ENCODE results near the gene DENND1C. TPM values are rescaled to one million over a fixed set of nuclear protein-coding genes. Genes with fewer than 3 reads are reported as not detected.

DENND1C gene
- total RNA-seq: 0.29 TPM in 1 of 2 replicates, not detected in the other

DNA sequence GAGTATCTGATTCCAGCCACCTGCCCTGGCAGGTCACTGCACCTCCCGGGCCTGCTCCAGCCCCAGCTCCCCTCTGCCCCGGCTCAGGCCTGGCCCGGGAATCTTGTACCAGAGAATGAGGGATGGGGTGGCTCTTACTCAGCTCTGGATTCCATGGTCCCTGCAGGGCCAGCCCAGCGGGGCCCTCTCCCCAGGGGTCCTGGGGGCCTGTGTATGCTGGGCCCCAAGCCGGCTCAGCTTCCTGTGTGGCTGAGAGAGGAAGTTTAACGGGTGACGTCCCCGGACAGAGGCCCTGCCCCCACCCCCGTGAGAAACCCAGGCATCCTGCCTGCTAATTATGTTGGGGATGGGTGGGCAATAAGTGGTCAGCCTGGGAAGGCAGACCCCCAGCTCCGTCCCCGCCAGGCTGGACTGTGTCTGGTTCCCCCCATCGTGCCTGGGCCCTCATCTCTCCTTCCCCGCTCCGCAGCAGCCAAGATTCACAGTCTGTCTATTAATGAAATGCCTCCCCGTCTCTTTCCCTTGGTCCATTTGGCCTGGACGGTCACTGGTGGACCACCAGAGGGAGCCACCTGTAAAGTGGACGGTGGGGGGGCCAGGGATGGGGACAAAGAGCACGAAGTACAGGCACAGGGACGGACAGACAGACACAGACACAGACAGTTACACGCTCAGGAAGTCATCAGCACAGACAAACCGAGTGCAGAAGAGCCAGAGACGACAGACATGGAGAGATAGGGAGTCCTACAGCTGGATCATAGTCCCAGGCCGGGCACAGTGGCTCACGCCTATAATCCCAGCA, at the start of gene DENND1C:
Gene DENND1C, minus strand, starts transcription at position 247 of the 802 bp plus-strand sequence. Its CDS starts 92 bp downstream, at position 155.

DNA sequence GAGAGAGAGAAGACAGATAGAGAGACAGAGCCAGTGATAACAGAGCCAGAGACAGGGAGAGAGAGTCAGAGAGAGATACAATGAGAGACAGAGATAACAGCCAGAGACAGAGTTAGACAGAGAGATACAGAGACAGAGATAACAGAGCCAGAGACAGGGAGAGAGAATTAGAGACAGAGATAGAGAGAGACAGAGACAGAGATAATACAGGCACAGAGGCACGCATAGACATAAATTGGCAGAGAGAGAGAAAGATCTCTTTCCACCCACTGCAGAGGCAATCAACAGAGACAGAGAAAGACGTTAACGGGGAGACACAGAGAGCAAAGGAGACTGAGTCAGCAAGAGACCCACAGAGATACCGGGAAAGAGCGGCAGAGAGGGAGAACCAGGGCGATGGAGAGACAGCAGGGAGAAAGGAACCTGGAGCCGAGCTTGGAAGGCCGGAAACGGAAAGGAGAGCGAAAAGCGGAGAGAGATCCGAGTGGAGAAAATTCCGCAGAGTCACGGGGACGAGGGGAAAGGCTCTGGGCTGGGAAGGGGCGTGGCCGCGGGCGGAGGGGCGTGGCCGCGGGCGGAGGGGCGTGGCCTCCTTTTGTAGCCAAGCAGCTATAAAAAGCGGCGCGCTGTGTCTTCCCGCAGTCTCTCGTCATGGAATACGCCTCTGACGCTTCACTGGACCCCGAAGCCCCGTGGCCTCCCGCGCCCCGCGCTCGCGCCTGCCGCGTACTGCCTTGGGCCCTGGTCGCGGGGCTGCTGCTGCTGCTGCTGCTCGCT, 49.0 kb upstream of the DENND1C start, which contains the start of gene TNFSF9:
Gene TNFSF9, plus strand, starts transcription at position 641 of the 777 bp plus-strand sequence. Its CDS starts 11 bp downstream, at position 652.

GRCh38 chr19:6501740-6502648, 20.4 kb upstream of the DENND1C start, which contains the start of gene TUBB4A:
Gene TUBB4A, minus strand, starts transcription at chr19:6502309. Its CDS starts 97 bp downstream, at chr19:6502212.

DNA sequence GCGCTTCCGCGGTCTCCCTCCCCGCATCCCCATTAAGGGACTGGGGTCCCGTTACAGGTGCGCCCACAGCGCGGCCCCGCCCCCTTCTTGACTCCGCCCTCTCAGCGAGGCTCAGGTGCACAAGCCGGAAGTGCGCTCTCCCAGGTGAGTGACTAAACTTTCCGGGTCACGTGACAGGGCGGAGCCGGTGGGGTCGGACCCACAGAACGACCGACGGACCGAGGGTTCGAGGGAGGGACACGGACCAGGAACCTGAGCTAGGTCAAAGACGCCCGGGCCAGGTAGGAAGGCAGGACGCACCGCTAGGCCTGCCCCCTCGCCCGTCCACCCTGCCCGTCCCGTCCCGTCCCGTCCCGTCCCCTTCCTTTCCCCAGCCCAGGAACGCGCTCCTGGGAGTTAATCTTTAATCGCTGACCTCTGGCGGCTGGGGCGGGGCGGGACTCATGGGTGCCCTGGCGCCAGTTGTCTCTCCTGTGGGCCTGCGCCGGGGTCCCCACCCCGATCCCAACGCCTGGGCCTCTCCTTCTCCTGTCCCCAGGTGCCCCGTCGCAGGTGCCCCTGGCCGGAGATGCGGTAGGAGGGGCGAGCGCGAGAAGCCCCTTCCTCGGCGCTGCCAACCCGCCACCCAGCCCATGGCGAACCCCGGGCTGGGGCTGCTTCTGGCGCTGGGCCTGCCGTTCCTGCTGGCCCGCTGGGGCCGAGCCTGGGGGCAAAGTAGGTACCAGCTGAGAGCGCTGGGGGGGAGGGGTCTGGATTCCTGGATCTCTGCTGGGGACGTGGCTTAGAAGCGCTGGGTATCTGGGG, 17.3 kb downstream of the DENND1C start, which contains the start of gene CRB3:
Gene CRB3, plus strand, starts transcription at position 202 of the 804 bp plus-strand sequence. Its CDS starts 431 bp downstream, at position 633.

DNA sequence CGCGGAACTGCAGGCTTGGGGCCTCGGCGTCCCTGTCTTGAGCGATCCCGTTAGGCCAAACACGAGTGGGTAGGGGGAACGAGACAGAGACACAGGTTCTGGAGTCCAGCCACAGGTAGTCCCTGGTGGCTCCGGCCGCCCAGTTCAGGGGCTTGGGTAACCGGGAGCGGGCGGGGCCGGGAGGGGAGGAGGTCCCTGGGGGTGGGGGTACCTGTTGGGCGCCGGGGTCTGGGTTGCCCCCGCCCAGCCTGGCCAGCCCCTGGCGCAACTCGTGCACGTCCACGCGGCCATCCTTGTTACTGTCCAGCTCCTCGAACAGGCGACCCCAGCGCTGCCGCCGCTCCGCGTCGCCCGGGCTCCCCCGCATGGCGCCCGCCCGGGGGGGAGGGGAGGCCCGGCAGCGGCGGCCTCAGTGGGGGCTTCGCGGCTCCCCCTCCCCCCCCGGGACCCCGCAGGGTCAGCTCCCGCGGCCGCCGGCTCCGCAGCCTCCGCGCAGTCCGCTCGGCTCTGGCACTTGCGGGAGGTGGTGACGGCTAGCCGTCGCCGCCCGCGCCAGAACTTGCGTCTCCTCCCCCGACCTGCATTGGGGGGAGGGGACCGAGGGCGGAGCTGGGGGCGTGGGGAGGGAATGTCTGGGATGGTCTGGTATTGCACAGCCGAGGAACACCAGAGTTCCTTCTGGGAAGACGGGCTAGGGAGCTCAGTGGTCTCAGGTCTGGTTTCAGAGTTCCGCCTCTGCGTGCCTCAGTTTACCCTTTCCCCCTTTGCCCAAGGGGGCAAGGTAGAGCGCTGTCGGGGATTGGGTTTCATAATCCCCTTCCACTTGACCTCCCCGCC, 22.1 kb downstream of the DENND1C start, which contains the start of gene SLC25A23:
Gene SLC25A23, minus strand, starts transcription at position 531 of the 837 bp plus-strand sequence. Its CDS starts 164 bp downstream, at position 367.

GRCh38 chr19:6433663-6434062, 47.9 kb downstream of the DENND1C start, which contains the start of gene SLC25A41:
Gene SLC25A41, minus strand, starts transcription at chr19:6433763. Its CDS starts 70 bp downstream, at chr19:6433693.

DNA sequence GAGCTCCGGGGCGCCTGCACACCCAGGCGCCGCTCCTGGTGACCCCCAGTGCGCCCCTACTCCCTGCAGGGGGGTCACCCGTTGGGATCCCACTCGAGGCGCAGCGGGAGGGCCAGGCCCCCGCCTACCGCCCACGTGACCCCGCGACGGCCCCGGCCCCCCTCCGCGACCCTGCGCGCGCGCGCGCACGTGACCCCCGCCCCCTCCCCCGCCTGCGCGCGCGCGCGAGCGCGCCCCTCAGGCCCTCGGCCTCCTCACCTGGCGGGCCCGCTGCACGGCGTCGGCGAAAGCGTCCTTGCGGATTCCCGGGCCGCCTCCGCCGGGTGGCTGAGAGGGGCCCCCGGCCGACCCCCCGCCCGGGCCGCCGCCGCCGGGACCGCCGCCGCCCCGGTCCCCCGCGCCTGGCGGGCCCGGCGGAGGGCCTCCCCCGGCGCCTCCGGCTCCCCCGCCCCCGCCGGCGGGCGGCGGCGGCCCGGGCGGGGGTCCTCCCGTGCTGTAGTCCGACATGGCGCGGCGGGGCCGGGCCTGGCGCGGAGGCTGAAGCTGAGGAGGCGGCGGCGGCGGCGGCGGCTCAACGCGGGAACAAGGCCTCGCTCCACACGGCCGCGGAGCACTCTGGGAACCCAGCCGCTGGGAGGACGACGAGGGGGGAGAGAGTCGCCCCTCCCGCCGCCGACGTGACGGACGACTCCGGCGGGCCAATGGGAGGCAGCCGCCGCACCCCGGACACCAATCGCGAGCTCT, 57.2 kb downstream of the DENND1C start, which contains the start of gene KHSRP:
Gene KHSRP, minus strand, starts transcription at position 617 of the 744 bp plus-strand sequence. Its CDS starts 110 bp downstream, at position 507.

Other genes with a start within 250 kb of the DENND1C start
- 22.5 and 23.9 TPM in 2 replicates for gene MLLT1, start 201.8 kb downstream of the DENND1C start, total RNA-seq
- gene ACER1, start 148.2 kb downstream of the DENND1C start, total RNA-seq: not detected in 2 replicates
- 147 and 276 TPM in 2 replicates for gene CLPP, start 120.3 kb downstream of the DENND1C start, total RNA-seq
- gene ALKBH7, start 109.0 kb downstream of the DENND1C start, total RNA-seq: 46.3 and 69.2 TPM in 2 replicates
- under 0.01 and 0.89 TPM in 2 replicates for gene PSPN, start 105.9 kb downstream of the DENND1C start, total RNA-seq
- gene GTF2F1, start 88.6 kb downstream of the DENND1C start, total RNA-seq: 41.6 and 49.9 TPM in 2 replicates
- gene KHSRP, start 57.0 kb downstream of the DENND1C start, total RNA-seq: 158 and 168 TPM in 2 replicates
- not detected in 2 replicates for gene SLC25A41, start 48.0 kb downstream of the DENND1C start, total RNA-seq
- 13.1 and 14.1 TPM in 2 replicates for gene SLC25A23, start 22.0 kb downstream of the DENND1C start, total RNA-seq
- gene CRB3, start 17.5 kb downstream of the DENND1C start, total RNA-seq: not detected in 2 replicates
- gene TUBB4A, start 20.5 kb upstream of the DENND1C start, total RNA-seq: not detected in 2 replicates
- gene TNFSF9, start 49.2 kb upstream of the DENND1C start, total RNA-seq: 1.2 and 1.6 TPM in 2 replicates
- not detected in 2 replicates for gene CD70, start 109.4 kb upstream of the DENND1C start, total RNA-seq
- gene TNFSF14, start 188.4 kb upstream of the DENND1C start, total RNA-seq: not detected in 2 replicates
- gene C3, start 238.9 kb upstream of the DENND1C start, total RNA-seq: 3.5 and 9.4 TPM in 2 replicates